Anterior cingulate cortex (tissue), 58 donors: ENCODE measurements around the gene FGF19.

Experiments
- DNase-seq, 58 donors: peaks; one replicate each; lab custom pipeline; 2025; lab: John Stamatoyannopoulos, UW

FGF19 gene, protein sequence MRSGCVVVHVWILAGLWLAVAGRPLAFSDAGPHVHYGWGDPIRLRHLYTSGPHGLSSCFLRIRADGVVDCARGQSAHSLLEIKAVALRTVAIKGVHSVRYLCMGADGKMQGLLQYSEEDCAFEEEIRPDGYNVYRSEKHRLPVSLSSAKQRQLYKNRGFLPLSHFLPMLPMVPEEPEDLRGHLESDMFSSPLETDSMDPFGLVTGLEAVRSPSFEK

DNA sequence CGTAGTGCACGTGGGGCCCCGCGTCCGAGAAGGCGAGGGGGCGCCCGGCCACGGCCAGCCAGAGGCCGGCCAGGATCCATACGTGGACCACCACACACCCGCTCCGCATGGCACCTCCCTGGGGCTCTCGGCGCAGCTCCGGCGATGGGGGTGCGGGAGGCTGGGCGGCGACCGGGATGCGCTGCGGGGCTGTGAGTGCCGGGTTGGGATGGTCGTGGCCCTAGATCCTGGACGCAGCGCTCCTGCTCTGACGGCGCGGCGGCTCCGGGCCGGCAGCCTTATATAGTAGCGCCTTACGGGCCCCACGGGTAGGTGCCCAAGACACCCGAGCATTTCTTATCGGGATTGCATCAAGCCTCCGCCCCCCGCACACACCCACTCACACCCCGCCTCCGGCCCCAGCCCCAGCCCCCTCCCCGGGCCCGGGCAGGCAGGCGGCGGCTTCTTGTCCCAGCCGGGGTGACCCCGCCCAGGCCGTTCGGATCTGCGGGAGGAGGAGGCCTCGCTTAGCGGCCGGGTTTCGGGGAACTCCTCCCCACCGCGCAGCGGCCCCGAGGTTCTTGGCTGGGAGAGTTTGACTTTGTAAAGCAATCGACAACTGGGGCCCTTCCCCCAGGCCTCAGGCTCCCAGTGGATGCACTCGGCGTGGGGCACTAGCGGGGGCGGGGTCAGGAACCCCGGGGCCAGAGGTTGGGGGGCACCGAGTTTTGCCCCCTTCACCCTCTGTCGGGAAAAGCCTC is at the start of gene FGF19:
FGF19 (minus strand) TSS at position 255 of the 740 bp plus-strand sequence; CDS start at position 109, 146 bp downstream.
- DNase-seq, result no peak

GRCh38 chr11:69752890-69753289 is 49.1 kb upstream of the FGF19 start:
- DNase-seq, result no peak

- DNase-seq, result no peak
These were observed 47.2 kb upstream of the FGF19 start for GRCh38 chr11:69750875-69751597.

DNA sequence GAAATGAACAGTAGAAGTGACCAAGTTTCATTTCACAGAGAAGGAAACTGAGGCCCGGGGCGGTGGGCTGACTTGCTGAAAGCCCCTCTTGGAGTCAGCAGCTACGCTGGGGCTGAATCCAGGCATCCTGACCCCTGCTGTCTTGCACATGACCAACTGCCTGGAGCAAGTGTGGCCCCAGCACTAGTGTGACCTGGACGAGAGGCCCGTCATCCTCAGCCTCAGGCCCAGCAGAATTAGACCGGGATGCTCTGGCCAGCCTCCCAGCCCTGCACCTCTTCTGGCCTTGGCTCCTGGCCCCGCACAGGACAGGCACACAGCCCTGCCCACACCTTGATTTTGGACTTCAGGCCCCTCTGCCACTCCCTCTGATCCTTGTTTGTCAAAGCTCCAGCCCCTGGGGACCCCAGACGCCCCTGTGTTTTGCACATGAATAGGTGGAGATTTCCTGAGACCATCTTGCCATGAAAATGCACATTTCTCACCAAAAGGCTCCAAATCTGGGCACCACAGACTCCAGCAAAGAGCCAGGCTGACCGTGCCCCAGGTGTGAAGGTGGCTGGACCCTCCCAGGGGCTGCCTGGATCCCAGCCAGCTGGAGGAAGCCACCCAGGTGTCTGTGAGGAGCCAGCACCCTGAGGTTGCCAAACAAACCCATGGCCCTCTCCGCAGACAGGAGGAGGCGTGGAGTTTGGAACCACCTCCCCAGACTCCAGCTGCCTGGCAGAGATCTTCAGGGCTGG is 46.5 kb upstream of the FGF19 start:
- no peak for DNase-seq

DNA sequence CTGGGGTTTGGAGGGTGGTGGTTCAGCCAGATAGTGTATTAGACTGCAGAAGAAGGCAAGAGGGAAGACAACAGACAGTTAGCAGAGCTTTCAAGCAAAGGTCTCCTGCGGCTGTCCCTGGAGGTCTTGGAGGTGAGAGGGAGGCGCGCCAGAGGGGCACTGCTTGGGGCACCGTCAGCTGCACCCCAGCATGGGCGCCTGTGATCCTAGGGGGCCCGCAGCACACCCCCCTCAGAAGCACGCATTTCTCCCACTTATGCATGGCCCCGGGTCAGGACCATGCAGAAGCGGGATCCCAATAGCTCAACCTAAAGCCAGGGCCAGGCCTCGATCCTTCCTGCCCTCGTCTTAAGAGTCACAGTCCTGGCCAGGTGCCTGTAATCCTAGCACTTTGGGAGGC is 44.8 kb upstream of the FGF19 start:
- DNase-seq, result no peak

DNA sequence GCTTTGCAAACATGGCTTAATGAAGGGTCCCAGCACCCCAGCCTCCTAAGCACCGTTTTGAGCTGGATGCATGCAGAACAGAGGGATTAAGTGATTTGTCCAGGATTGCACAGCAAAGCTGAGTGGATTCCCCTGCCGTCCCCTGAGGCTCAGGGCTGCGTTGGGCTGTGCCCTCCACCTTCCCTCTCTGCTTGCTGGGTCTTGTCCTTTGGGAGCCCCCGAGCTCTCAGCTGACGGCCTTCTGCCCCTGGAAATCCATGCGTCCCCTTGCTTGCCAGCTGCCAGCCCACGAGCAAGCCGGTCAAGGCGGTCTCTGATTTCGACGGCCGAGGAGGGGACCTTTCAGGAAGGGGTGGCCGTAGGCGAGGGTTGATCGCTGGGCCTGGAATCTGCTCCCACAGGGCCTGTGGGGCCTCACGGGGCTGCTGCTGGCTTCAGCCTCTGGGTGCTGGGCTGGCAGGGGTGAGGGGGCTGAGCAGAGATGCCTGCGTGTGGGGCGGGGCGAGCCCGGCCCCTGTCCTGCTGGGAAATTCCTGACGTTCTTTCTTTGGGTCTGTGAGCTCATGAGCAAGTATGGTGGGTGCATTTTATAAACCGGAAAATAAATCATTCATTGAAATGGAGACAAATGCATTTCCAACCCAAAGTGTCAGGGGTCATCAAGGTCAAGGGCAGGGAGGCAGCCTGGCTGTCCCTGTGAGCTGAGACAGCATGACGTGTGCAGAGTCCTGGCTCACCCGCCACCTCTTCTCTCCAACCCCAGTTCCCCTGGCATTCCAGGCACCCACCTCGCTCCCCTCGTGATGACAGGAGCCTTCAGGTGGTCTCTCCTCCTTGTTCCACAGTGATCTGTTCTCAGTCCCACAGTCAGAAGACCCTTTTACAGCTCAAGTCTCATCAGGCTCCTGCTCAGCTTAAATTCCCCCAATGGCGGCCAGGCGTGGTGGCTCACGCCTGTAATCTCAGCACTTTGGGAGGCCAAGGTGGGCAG is 43.2 kb upstream of the FGF19 start:
- no peak for DNase-seq

- DNase-seq, result no peak
These were observed 42.3 kb upstream of the FGF19 start for GRCh38 chr11:69746140-69746539.

GRCh38 chr11:69745201-69745600 is 41.4 kb upstream of the FGF19 start:
- no peak for DNase-seq

GRCh38 chr11:69744435-69744834 is 40.6 kb upstream of the FGF19 start:
- DNase-seq, result no peak

DNA sequence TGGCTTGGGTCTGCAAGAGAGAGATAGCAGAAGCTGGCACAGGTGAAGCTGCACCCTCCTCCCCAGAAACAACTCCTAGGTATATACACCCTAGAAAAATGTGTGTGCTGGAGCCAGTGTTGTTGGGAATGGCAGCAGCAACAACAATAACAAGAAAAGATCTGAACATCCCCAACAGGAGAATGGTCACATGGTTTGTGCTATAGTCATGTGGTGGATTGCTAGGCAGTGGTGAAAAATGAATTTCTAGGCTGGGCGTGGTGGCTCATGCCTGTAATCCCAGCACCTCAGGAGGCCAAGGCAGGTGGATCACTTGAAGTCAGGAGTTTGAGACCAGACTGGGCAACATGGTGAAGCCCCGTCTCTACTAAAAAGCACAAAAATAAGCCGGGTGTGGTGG is 31.0 kb upstream of the FGF19 start:
- no peak for DNase-seq

DNA sequence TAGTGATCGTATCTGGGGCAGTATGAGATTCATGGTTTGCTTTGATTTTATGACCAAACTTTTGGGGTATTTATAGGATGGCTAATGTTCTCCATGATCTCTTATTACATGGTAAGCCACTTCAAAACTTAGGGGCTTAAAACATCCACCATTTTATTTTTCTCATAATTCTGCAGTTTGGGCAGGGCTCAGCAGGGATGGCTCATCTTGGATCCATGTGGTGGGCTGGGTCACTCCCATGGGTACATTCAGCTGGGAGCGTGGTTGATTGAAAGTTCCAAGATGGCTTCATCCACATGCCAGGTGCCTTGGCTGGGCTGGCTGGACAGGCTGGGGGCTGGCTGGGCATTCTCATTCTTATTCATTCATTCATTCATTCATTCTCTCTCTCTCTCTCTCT is 30.5 kb upstream of the FGF19 start:
- no peak for DNase-seq

- no peak for DNase-seq
These were observed 29.1 kb upstream of the FGF19 start for GRCh38 chr11:69732910-69733309.

DNA sequence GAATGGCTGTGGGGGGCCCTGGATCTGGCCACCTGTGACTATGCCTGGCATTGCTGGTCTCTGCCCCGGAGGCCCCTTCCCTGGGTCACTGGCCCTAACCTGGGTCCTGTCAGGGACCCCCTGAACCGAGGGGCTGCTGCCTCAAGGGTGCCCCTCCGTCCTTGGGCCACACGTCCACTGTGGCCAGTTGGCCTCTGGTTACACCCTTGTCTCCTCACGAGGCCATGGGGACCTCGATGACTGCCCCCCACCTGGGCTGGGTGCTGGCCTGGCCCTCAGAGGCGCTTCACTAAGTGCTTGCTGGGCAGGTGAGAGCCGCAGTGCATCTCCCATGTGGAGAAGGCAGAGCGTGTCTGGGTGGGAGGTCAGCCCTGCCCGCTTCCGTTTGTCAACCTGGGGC is 27.3 kb upstream of the FGF19 start:
- DNase-seq, result no peak

DNA sequence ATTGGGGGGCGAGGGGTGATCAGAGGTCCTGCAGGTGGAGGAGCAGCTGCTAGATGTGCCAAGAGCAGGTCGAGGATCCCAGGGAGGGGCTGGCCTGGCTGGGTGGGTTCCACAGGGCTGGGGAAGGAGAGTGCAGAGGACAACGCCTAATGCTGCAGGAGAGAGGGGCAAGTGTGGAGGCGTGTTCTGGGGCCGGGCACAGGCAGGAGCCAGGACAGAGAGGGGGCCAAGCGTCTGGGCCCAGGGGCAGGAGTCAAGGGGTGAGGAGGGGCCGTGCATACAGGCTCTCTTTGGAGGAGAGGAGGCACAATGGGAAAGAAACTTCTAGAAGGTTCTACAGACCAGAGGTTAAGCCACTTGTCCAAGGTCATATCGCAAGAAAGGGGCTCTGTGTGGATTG is 26.7 kb upstream of the FGF19 start:
- DNase-seq, result no peak

GRCh38 chr11:69729252-69729651 is 25.4 kb upstream of the FGF19 start:
- no peak for DNase-seq

- DNase-seq, result no peak
These were observed 23.4 kb upstream of the FGF19 start for GRCh38 chr11:69727266-69727665.

- DNase-seq, result no peak
These were observed 22.7 kb upstream of the FGF19 start for GRCh38 chr11:69726481-69726880.

DNA sequence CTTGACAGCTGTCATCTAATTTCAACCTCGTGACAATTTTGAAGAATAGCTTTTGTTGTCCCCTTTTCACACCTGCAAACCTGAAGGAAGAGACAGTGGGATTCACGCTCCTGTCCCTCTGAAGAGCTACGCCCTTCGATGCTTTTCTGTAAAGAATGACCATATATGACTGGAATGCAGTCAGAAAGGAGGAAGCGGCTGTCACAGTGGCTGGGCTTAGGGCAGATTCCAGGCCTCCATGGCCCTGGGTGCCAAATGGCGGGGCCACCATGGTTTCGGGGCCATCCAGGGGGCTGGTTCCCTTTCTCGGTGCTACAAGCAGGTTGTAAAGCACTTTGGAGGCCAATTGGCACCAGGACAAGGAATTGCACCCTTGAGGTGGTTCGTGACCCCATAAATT is 22.2 kb upstream of the FGF19 start:
- DNase-seq, result no peak

DNA sequence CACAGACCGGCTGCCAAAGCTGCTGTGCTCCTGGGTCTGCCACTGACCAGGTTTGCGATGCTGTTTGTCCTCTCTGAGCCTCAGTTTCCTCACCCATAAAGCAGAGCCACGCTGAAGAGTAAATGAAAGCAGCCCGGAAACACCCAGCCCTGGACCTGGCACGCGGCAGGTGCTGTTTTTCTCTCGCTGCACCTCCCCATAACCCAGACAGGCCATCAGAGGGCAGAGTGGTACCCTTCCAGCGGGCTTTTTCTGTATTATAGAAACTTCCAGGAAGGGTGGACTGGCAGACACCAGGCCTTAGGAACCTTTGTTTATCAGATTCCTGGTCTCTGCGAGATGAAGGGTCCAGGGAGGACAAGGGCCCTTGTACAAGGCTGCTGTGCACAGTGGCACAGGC is 17.9 kb upstream of the FGF19 start:
- DNase-seq, result no peak

GRCh38 chr11:69721106-69721505 is 17.3 kb upstream of the FGF19 start:
- no peak for DNase-seq
